Neural cell (in vitro differentiated cells): ENCODE measurements around the gene METTL8. TPM values are rescaled to one million over a fixed set of nuclear protein-coding genes. Genes with fewer than 3 reads are reported as not detected.

Source experiments
- H2AFZ ChIP-seq: fragments of 200-600, 300-800 bp; sonication (generic), shearing (Covaris generic); 2 replicates; pipeline ENCODE4 v1.6.0; 2014; ENCODE audit warnings: low read depth, mild to moderate bottlenecking, antibody characterized with exemption, low read length, moderate library complexity
- H3F3A ChIP-seq: fragments of 200-600 bp; shearing (Covaris generic); 2 replicates; pipeline ENCODE4 v1.6.1; 2016; ENCODE audit warnings: mild to moderate bottlenecking, moderate library complexity, mixed read lengths, antibody characterized with exemption, low read length; ENCODE audit not compliant: insufficient read depth, poor library complexity, severe bottlenecking
- H3K27ac ChIP-seq: fragments of 200-600, 300-800 bp; sonication (generic), shearing (Covaris generic); 2 replicates; pipeline ENCODE4 v1.5.1; 2014; ENCODE audit warnings: mild to moderate bottlenecking, low read length, moderate library complexity
- H3K27me3 ChIP-seq: fragments of 300-800, 200-600 bp; sonication (generic), shearing (Covaris generic); 2 replicates; pipeline ENCODE4 v1.6.0; 2014; ENCODE audit warnings: mild to moderate bottlenecking, low read depth, low read length, moderate library complexity; ENCODE audit not compliant: insufficient read depth
- H3K36me3 ChIP-seq: fragments of 300-800, 200-600 bp; sonication (generic), shearing (Covaris generic); 2 replicates; pipeline ENCODE4 v1.5.1; 2014; ENCODE audit warnings: mild to moderate bottlenecking, antibody characterized with exemption, low read length, moderate library complexity; ENCODE audit not compliant: insufficient read depth
- H3K4me2 ChIP-seq: fragments of 300-800, 200-600 bp; sonication (generic), shearing (Covaris generic); 2 replicates; pipeline ENCODE4 v1.6.0; 2014; ENCODE audit warnings: mild to moderate bottlenecking, low read length
- H3K4me3 ChIP-seq: fragments of 300-800, 200-600 bp; sonication (generic), shearing (Covaris generic); 2 replicates; pipeline ENCODE4 v1.5.1; 2014; ENCODE audit warnings: mild to moderate bottlenecking, low read length, moderate library complexity
- H3K79me2 ChIP-seq: fragments of 200-600 bp; shearing (Covaris generic); replicated peaks from 2 replicates; pipeline ENCODE4 v1.6.0; 2014; ENCODE audit warnings: mild to moderate bottlenecking, low read length, moderate library complexity; ENCODE audit not compliant: insufficient read depth
- H3K9ac ChIP-seq: fragments of 300-800, 200-600 bp; sonication (generic), shearing (Covaris generic); 2 replicates; pipeline ENCODE4 v1.6.1; 2016; ENCODE audit warnings: mild to moderate bottlenecking, low read length, mixed read lengths
- H3K9me2 ChIP-seq: fragments of 200-600 bp; shearing (Covaris generic); 2 replicates; pipeline ENCODE4 v1.6.1; 2016; ENCODE audit warnings: mild to moderate bottlenecking, low read length, mixed read lengths; ENCODE audit not compliant: insufficient read depth
- H3K9me3 ChIP-seq: fragments of 200-600, 300-800 bp; sonication (generic), shearing (Covaris generic); 2 replicates; pipeline ENCODE4 v1.6.1; 2016; ENCODE audit warnings: mild to moderate bottlenecking, mixed run types, low read length, moderate library complexity, mixed read lengths
- H4K20me1 ChIP-seq: fragments of 200-600 bp; shearing (Covaris generic); 2 replicates; pipeline ENCODE4 v1.6.1; 2016; ENCODE audit warnings: mild to moderate bottlenecking, mixed run types; ENCODE audit not compliant: insufficient read depth
- CTCF ChIP-seq: fragments of 450-650 bp; IDR thresholded peaks from 2 replicates; pipeline ENCODE4 v1.5.1; 2014; ENCODE audit warnings: antibody characterized with exemption, mild to moderate bottlenecking, moderate library complexity; ENCODE audit not compliant: poor library complexity, severe bottlenecking
- EP300 ChIP-seq: fragments of 450-650 bp; conservative IDR thresholded peaks from 2 replicates; pipeline ENCODE4 v1.6.1; 2014; ENCODE audit warnings: antibody characterized with exemption, mild to moderate bottlenecking, moderate library complexity; ENCODE audit not compliant: poor library complexity, severe bottlenecking
- EZH2 ChIP-seq: fragments of 200-600, 300-800 bp; shearing (Covaris generic), sonication (generic); IDR thresholded peaks from 2 replicates; pipeline ENCODE4 v1.6.1; 2014; ENCODE audit warnings: antibody characterized with exemption, low read length, borderline replicate concordance, mild to moderate bottlenecking; ENCODE audit not compliant: insufficient read depth, poor library complexity, severe bottlenecking
- MXI1 ChIP-seq: fragments of 450-650 bp; conservative IDR thresholded peaks from 2 replicates; pipeline ENCODE4 v1.6.1; 2014; ENCODE audit warnings: antibody characterized with exemption, mild to moderate bottlenecking; ENCODE audit not compliant: poor library complexity, severe bottlenecking
- POLR2AphosphoS5 ChIP-seq: IDR thresholded peaks from 2 replicates; pipeline ENCODE4 v1.6.1; 2012
- RAD21 ChIP-seq: fragments of 450-650 bp; conservative IDR thresholded peaks from 2 replicates; pipeline ENCODE4 v1.6.1; 2014; ENCODE audit warnings: antibody characterized with exemption, mild to moderate bottlenecking, moderate library complexity
- REST ChIP-seq: IDR thresholded peaks from 2 replicates; pipeline ENCODE4 v1.6.1; 2012; ENCODE audit warnings: borderline replicate concordance
- SMC3 ChIP-seq: fragments of 450-650 bp; conservative IDR thresholded peaks from 2 replicates; pipeline ENCODE4 v1.6.1; 2014; ENCODE audit warnings: antibody characterized with exemption, mild to moderate bottlenecking, moderate library complexity; ENCODE audit not compliant: poor library complexity
- TAF1 ChIP-seq: IDR thresholded peaks from 2 replicates; pipeline ENCODE4 v1.6.1; 2012; ENCODE audit warnings: low read depth
- polyA plus RNA-seq: library from polyadenylated mRNA; depleted of rRNA; stranded (reverse); fragments of >200 nt; gene quantifications from 2 replicates; pipeline ENCODE4 v1.2.3, GENCODE V29; 2014

METTL8 gene
- polyA plus RNA-seq, 1 donor from 2014 or later, result 13.7 TPM

- Histone ChIP-seq H3K36me3 (no peaks in the 10 kb centered on the region), H3K9me2 (no peaks in the 10 kb centered on the region), H3K27ac (no peak overlapping the region), H3K9me3 (no peaks in the 10 kb centered on the region), H3K79me2 (no peaks in the 10 kb centered on the region), H3K4me3 (no peak overlapping the region), H3F3A (no peaks in the 10 kb centered on the region), H3K4me2 (no peak overlapping the region), H2AFZ (no peak overlapping the region), H4K20me1 (no peaks in the 10 kb centered on the region), H3K27me3 (no peaks in the 10 kb centered on the region), H3K9ac (no peak overlapping the region)
- TF ChIP-seq POLR2AphosphoS5 (no peak), CTCF (no peak), RAD21 (no peak), EZH2 (no peak), EP300 (no peak)
Observed at GRCh38 chr2:171297956-171298355, 135.8 kb downstream of the METTL8 start.

- no peak overlapping the region for H3K27ac ChIP-seq
- H3K9ac ChIP-seq, result no peak overlapping the region
- no peaks in the 10 kb centered on the region for H4K20me1 ChIP-seq
- H3F3A ChIP-seq, result no peaks in the 10 kb centered on the region
- H3K4me3 ChIP-seq, result no peak overlapping the region
- H3K36me3 ChIP-seq, result no peaks in the 10 kb centered on the region
- H3K79me2 ChIP-seq, result no peaks in the 10 kb centered on the region
- H2AFZ ChIP-seq, result no peak overlapping the region
- no peaks in the 10 kb centered on the region for H3K9me3 ChIP-seq
- H3K9me2 ChIP-seq, result no peaks in the 10 kb centered on the region
- H3K4me2 ChIP-seq, result no peak overlapping the region
- TF ChIP-seq EP300 (no peak), RAD21 (no peak), EZH2 (no peak), REST (no peak), MXI1 (no peak)
- no peaks in the 10 kb centered on the region for H3K27me3 ChIP-seq
Observed at GRCh38 chr2:171294608-171295007, 139.2 kb downstream of the METTL8 start.

- no peak overlapping the region for H3K4me2 ChIP-seq
- H3K36me3 ChIP-seq, result no peaks in the 10 kb centered on the region
- H3K27me3 ChIP-seq, result no peaks in the 10 kb centered on the region
- no peak overlapping the region for H3K4me3 ChIP-seq
- H3K9me3 ChIP-seq, result no peaks in the 10 kb centered on the region
- H3K9me2 ChIP-seq, result no peaks in the 10 kb centered on the region
- H3K27ac ChIP-seq, result peak overlapping the region; percentile 3
- no peak overlapping the region for H2AFZ ChIP-seq
- H3F3A ChIP-seq, result no peaks in the 10 kb centered on the region
- no peak overlapping the region for H3K9ac ChIP-seq
- no peaks in the 10 kb centered on the region for H3K79me2 ChIP-seq
- TF ChIP-seq EP300 (no peak), POLR2AphosphoS5 (no peak), CTCF (no peak), RAD21 (no peak), TAF1 (no peak), SMC3 (no peak), MXI1 (no peak), REST (no peak), EZH2 (no peak)
- no peaks in the 10 kb centered on the region for H4K20me1 ChIP-seq
Observed at GRCh38 chr2:171293661-171294060, 140.1 kb downstream of the METTL8 start.
